Keratinocyte (primary cell): ENCODE data around the gene DNAH2. TPM values are rescaled to one million over a fixed set of nuclear protein-coding genes. Genes with fewer than 3 reads are reported as not detected.
"Not testable (repeated sequence)": the region's sequence is repeated elsewhere in the genome, so short reads cannot be mapped to it uniquely, and the experiment has no call there.

ENCODE experiments used
- DNase-seq: peaks from one replicate; pipeline ENCODE4 v3.0.0-alpha.2; 2011; ENCODE audit warnings: low read depth, missing footprints, low spot score
- FAIRE-seq: peaks from 2 replicates; lab custom pipeline; 2011; peaks lifted over from hg19 to GRCh38; lab: Jason Lieb, UNC
- H2AFZ ChIP-seq: 2 replicates; pipeline ENCODE4 v1.6.0; 2012; ENCODE audit warnings: low read length, control low read depth, inconsistent platforms; ENCODE audit not compliant: control insufficient read depth
- H3K27ac ChIP-seq: 2 replicates; pipeline ENCODE4 v1.5.1; 2011; ENCODE audit warnings: low read length; ENCODE audit not compliant: control insufficient read depth, insufficient read depth
- H3K27me3 ChIP-seq: 3 replicates; pipeline ENCODE4 v1.6.0; 2011; ENCODE audit warnings: low read length; ENCODE audit not compliant: control insufficient read depth, insufficient read depth; ENCODE audit errors: extremely low read depth
- H3K36me3 ChIP-seq, 2 experiments: 2 replicates in 1 of 2; 3 replicates in 1 of 2; pipeline ENCODE4 v1.5.1; 2011; ENCODE audit warnings: low read length in 2 of 2, mild to moderate bottlenecking in 1 of 2; ENCODE audit not compliant: control insufficient read depth in 2 of 2, insufficient read depth in 2 of 2; ENCODE audit errors: extremely low read depth in 1 of 2
- H3K4me1 ChIP-seq: 3 replicates; pipeline ENCODE4 v1.5.1; 2011; ENCODE audit warnings: low read length; ENCODE audit not compliant: control insufficient read depth, insufficient read depth; ENCODE audit errors: extremely low read depth
- H3K4me2 ChIP-seq: 3 replicates; pipeline ENCODE4 v1.6.0; 2011; ENCODE audit warnings: low read depth, low read length; ENCODE audit not compliant: control insufficient read depth, insufficient read depth; ENCODE audit errors: extremely low read depth
- H3K4me3 ChIP-seq, 3 experiments: fragments of 200-600 bp in 1 of 3; sonication (generic) in 1 of 3; 2 replicates in 2 of 3; 3 replicates in 1 of 3; pipeline ENCODE4 v1.5.1; 2011 to 2016; ENCODE audit warnings: low read length in 3 of 3, mild to moderate bottlenecking in 3 of 3, control low read depth in 2 of 3, inconsistent platforms in 1 of 3, low read depth in 1 of 3, mixed read lengths in 1 of 3, mixed run types in 1 of 3, moderate library complexity in 1 of 3; ENCODE audit not compliant: control insufficient read depth in 2 of 3, insufficient read depth in 2 of 3; ENCODE audit errors: extremely low read depth in 1 of 3
- H3K79me2 ChIP-seq: 2 replicates; pipeline ENCODE4 v1.6.0; 2012; ENCODE audit warnings: low read length; ENCODE audit not compliant: control insufficient read depth, insufficient read depth
- H3K9ac ChIP-seq: 3 replicates; pipeline ENCODE4 v1.6.0; 2011; ENCODE audit warnings: low read length; ENCODE audit not compliant: control insufficient read depth, insufficient read depth; ENCODE audit errors: extremely low read depth
- H3K9me1 ChIP-seq: 3 replicates; pipeline ENCODE4 v1.6.0; 2011; ENCODE audit warnings: low read length; ENCODE audit not compliant: control insufficient read depth, insufficient read depth; ENCODE audit errors: extremely low read depth
- H3K9me3 ChIP-seq: 2 replicates; pipeline ENCODE4 v1.5.1; 2012; ENCODE audit warnings: low read depth, low read length; ENCODE audit not compliant: control insufficient read depth
- H4K20me1 ChIP-seq: 3 replicates; pipeline ENCODE4 v1.6.0; 2011; ENCODE audit warnings: low read length; ENCODE audit not compliant: control insufficient read depth, insufficient read depth; ENCODE audit errors: extremely low read depth
- EZH2 ChIP-seq: IDR thresholded peaks from one replicate; pipeline ENCODE4 v1.6.1; 2012; ENCODE audit warnings: inconsistent platforms, mild to moderate bottlenecking, low read length, moderate library complexity
- dilution Hi-C: fragments of 300-500 bp; cut with MboI; formaldehyde crosslinking; loops from one replicate; pipeline ENCODE4 v1.7.0; 2020; ENCODE audit warnings: low sequenced_read_pairs; ENCODE audit not compliant: extremely low pct_ligation_motif_present
- polyA plus RNA-seq, 5 experiments: library from polyadenylated mRNA; depleted of rRNA in 3 of 5; stranded (reverse) in 3 of 5; stranded (forward) in 1 of 5; unstranded in 1 of 5; fragments of >200 nt; gene quantifications; 1 replicate in 1 of 5; 2 replicates in 3 of 5; 3 replicates in 1 of 5; pipeline versions ENCODE4 v1.2.1 to v1.2.3, GENCODE V29; 2011 to 2012; ENCODE audit warnings: missing spikeins in 2 of 5, low read depth in 1 of 5, low replicate concordance in 1 of 5
- TF ChIP-seq, protein P1 (sequence below), 3 experiments: IDR thresholded peaks in 1 of 3; conservative IDR thresholded peaks in 1 of 3; optimal IDR thresholded peaks in 1 of 3; 2 replicates in 2 of 3; 3 replicates in 1 of 3; pipeline versions ENCODE3 to v1.5.1; 2011; ENCODE audit warnings: low read length in 3 of 3, mild to moderate bottlenecking in 3 of 3, moderate library complexity in 2 of 3, control low read depth in 1 of 3, inconsistent platforms in 1 of 3; ENCODE audit not compliant: insufficient read depth in 2 of 3; ENCODE audit errors: extremely low read depth in 1 of 3

DNAH2 gene
- polyA plus RNA-seq, 1 donor (not counting 4 experiments of a cell fraction or from before 2014, with no cell fraction given): 0.13 TPM

DNA sequence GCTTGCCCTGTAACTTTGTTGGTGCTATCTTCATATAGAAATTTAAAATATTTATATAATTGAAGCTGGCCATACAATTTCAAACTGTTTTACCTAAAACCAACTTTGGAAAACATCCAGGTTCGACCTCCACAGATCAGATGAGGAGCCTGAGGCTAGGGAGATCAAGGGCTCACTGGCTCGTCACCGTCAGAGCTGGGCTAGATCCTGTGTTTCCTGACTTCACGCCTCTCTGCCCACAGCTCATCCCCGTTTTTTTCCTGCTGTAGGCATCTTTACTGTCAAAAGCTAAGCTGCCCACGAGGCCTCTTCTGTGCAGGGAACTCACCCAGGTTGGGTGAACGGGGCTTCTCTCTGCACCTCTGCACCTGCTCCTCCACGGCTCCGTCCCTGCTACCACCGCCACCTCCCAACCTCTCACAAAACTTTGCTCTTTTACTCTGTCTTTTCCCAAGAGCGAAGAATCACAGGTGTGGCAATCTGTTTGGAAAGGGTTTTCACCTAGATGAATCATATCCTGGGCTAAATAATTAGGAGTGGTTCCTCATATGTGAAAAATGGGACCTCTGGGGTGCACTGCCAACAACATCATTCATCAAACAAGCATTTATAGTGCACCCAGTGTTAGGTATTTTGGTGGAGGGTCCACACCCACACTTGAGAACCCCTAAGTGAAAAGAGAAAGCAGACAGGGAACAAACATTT lies 91.7 kb downstream of the DNAH2 start:
- H3K27ac ChIP-seq: peak overlapping the region; percentile 78
- H3K9ac ChIP-seq: peak overlapping the region; percentile 59
- DNase-seq: no peak
- H4K20me1 ChIP-seq: no peaks in the 10 kb centered on the region
- H3K4me2 ChIP-seq: peak overlapping the region; percentile 98
- H3K27me3 ChIP-seq: no peaks in the 10 kb centered on the region
- no peaks in the 10 kb centered on the region for H3K79me2 ChIP-seq
- H3K9me3 ChIP-seq: no peaks in the 10 kb centered on the region
- peak overlapping the region; percentile 83 for H2AFZ ChIP-seq
- dilution Hi-C loops: no loop called here
- FAIRE-seq: peak; percentile 97
- peak overlapping the region; percentile 0 to 75 (median 63) for H3K4me3 ChIP-seq
- H3K36me3 ChIP-seq: no peaks in the 10 kb centered on the region
- TF ChIP-seq, protein P1, sequence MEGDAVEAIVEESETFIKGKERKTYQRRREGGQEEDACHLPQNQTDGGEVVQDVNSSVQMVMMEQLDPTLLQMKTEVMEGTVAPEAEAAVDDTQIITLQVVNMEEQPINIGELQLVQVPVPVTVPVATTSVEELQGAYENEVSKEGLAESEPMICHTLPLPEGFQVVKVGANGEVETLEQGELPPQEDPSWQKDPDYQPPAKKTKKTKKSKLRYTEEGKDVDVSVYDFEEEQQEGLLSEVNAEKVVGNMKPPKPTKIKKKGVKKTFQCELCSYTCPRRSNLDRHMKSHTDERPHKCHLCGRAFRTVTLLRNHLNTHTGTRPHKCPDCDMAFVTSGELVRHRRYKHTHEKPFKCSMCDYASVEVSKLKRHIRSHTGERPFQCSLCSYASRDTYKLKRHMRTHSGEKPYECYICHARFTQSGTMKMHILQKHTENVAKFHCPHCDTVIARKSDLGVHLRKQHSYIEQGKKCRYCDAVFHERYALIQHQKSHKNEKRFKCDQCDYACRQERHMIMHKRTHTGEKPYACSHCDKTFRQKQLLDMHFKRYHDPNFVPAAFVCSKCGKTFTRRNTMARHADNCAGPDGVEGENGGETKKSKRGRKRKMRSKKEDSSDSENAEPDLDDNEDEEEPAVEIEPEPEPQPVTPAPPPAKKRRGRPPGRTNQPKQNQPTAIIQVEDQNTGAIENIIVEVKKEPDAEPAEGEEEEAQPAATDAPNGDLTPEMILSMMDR (optimal IDR thresholded peaks at IDR 0.05 in 1 of 3, IDR thresholded peaks at IDR 0.05 in 1 of 3, conservative IDR thresholded peaks at IDR 0.05 in 1 of 3; ENCODE audit: extremely low read depth in 1 of 3, insufficient read depth in 2 of 3, low read length in 3 of 3): no peak
- no peak for TF ChIP-seq EZH2
- H3K9me1 ChIP-seq: no peaks in the 10 kb centered on the region
- H3K4me1 ChIP-seq: peaks cover 20% of the 10 kb centered on the region

GRCh38 chr17:7809791-7810343 lies 92.3 kb downstream of the DNAH2 start:
- H3K36me3 ChIP-seq, H3K27me3 ChIP-seq, dilution Hi-C loops, H3K9me3 ChIP-seq, H3K9me1 ChIP-seq, H2AFZ ChIP-seq, H4K20me1 ChIP-seq, H3K79me2 ChIP-seq, H3K4me3 ChIP-seq, DNase-seq: not testable (repeated sequence)
- H3K4me2 ChIP-seq: peak overlapping the region; percentile 98
- peak; percentile 5 for FAIRE-seq
- peak overlapping the region; percentile 1 for H3K9ac ChIP-seq
- H3K27ac ChIP-seq: peak overlapping the region; percentile 78
- peaks cover 20% of the 10 kb centered on the region for H3K4me1 ChIP-seq
